ENCODE data around the gene CSK. TPM values are rescaled to one million over a fixed set of nuclear protein-coding genes. Genes with fewer than 3 reads are reported as not detected.

CSK gene
- total RNA-seq, 1 experiment from 2014 or later: 49.2 TPM

GRCh38 chr15:74800559-74801094 lies 18.7 kb downstream of the CSK start:
- no peak overlapping the region for H4K8ac ChIP-seq (replicated peaks; ENCODE audit: insufficient read length, low read depth, low read length)
- Mint-ChIP-seq H3K4me1 (peaks cover 2 to 7% of the 10 kb centered on the region in 2 experiments), H3K27me3 (ENCODE audit: low read depth) (no peaks in the 10 kb centered on the region), H3K4me3 (no peak overlapping the region), H3K27ac (no peak overlapping the region), H3K36me3 (ENCODE audit: insufficient read depth in 1 of 3, low read depth in 3 of 3) (peaks cover 11 to 37% (median 34%) of the 10 kb centered on the region in 3 experiments; a peak in 5 of 7 replicates), H3K9me3 (no peaks in the 10 kb centered on the region)
- H3K4me2 ChIP-seq (ENCODE audit: insufficient read depth, insufficient read length, low read length): no peak overlapping the region
- TF ChIP-seq CTCF (conservative IDR thresholded peaks at IDR 0.05): no peak
- no peak overlapping the region for H2BK12ac ChIP-seq (ENCODE audit: insufficient read length, low read depth, low read length)
- no peak overlapping the region for H3K4ac ChIP-seq (ENCODE audit: low read depth, low read length)
- no peaks in the 10 kb centered on the region for H4K20me1 ChIP-seq (ENCODE audit: control insufficient read depth, insufficient read depth, insufficient read length)
- no peak overlapping the region for H3K14ac ChIP-seq (ENCODE audit: insufficient read depth, low read length)
- H3K9ac ChIP-seq (ENCODE audit: extremely low read depth, insufficient read length, low read length): no peak overlapping the region
- H2BK120ac ChIP-seq (ENCODE audit: low read depth, low read length, poor library complexity, severe bottlenecking): no peak overlapping the region
- no peaks in the 10 kb centered on the region for H3K4me1 ChIP-seq (ENCODE audit: insufficient read depth, low read length)
- WGBS (ENCODE audit: extremely low coverage, insufficient read length, low lambda C conversion rate): no CpG with 5 or more reads among the region's 20 CpGs
- H3K23ac ChIP-seq (ENCODE audit: insufficient read length, low read depth, low read length): no peak overlapping the region
- H3K18ac ChIP-seq (ENCODE audit: insufficient read length, low read depth, low read length): no peak overlapping the region
- no peak overlapping the region for H3K56ac ChIP-seq (ENCODE audit: insufficient read length, low read depth, low read length)
- no peak overlapping the region for H2BK5ac ChIP-seq (ENCODE audit: insufficient read length, low read length)
- H4K91ac ChIP-seq (ENCODE audit: insufficient read length, low read depth, low read length): no peak overlapping the region
- no peak overlapping the region for H3K27ac ChIP-seq (ENCODE audit: insufficient read length, low read depth, low read length)
- no peak overlapping the region for H3T11ph ChIP-seq (ENCODE audit: low read length)
- H3K9me3 ChIP-seq (ENCODE audit: control insufficient read depth, low read depth, low read length): no peaks in the 10 kb centered on the region
- H2AK5ac ChIP-seq (ENCODE audit: insufficient read length, low read length): no peak overlapping the region
- H2AFZ ChIP-seq (ENCODE audit: low read length): no peak overlapping the region
- DNase-seq: no peak
- H4K5ac ChIP-seq (ENCODE audit: insufficient read length, low read depth, low read length): no peak overlapping the region
- H3K79me2 ChIP-seq (ENCODE audit: insufficient read depth, low read length): no peaks in the 10 kb centered on the region
- no peaks in the 10 kb centered on the region for H3K23me2 ChIP-seq (ENCODE audit: insufficient read length, low read depth, low read length, poor library complexity, severe bottlenecking)
- no peak overlapping the region for H2BK20ac ChIP-seq (ENCODE audit: low read depth, low read length, poor library complexity, severe bottlenecking)
- H3K79me1 ChIP-seq (ENCODE audit: insufficient read depth, low read depth, low read length, poor library complexity, severe bottlenecking): no peaks in the 10 kb centered on the region
- no peak overlapping the region for H2BK15ac ChIP-seq (ENCODE audit: low read depth, low read length)
- H3K27me3 ChIP-seq (ENCODE audit: insufficient read depth, low read length): no peaks in the 10 kb centered on the region

All from H9 (cell line).